H1 (cell line): Measurements from ENCODE around the gene SEC16A. TPM values are rescaled to one million over a fixed set of nuclear protein-coding genes. Genes with fewer than 3 reads are reported as not detected.

Source experiments
- CTCF ChIA-PET: fragments of 300-600 bp; sonication (Branson Sonifier 250); formaldehyde crosslinking; loops from one replicate; lab custom pipeline; 2021; ENCODE audit not compliant: partially characterized antibody; lab: Charles Lee
- POLR2A ChIA-PET: fragments of 300-600 bp; sonication (Branson Sonifier 250); formaldehyde crosslinking; loops from one replicate; lab custom pipeline; 2021; ENCODE audit warnings: inconsistent platforms; ENCODE audit not compliant: partially characterized antibody; lab: Charles Lee
- DNase-seq, 2 experiments: peaks; one replicate each; pipeline versions ENCODE4 v3.0.0 to v3.0.0-alpha.2; 2010 to 2022; ENCODE audit warnings: low spot score in 2 of 2, low read depth in 1 of 2, mixed read lengths in 1 of 2
- FAIRE-seq: peaks from 2 replicates; lab custom pipeline; 2011; peaks lifted over from hg19 to GRCh38; lab: Jason Lieb, UNC
- H2AFZ ChIP-seq: 2 replicates; pipeline ENCODE4 v1.8.1; 2012; ENCODE audit warnings: low read length, inconsistent platforms
- H2AK5ac ChIP-seq: 2 replicates; pipeline ENCODE4 v1.6.1; 2013; ENCODE audit warnings: low read depth, low read length
- H2BK120ac ChIP-seq: replicated peaks from 2 replicates; pipeline ENCODE3; 2013; ENCODE audit warnings: low read depth, low read length, inconsistent platforms
- H2BK12ac ChIP-seq: 2 replicates; pipeline ENCODE4 v1.6.1; 2013; ENCODE audit warnings: low read depth, low read length
- H2BK15ac ChIP-seq: 2 replicates; pipeline ENCODE4 v1.6.1; 2013; ENCODE audit warnings: low read length
- H2BK20ac ChIP-seq: 2 replicates; pipeline ENCODE4 v1.6.1; 2013; ENCODE audit warnings: low read length
- H2BK5ac ChIP-seq: 2 replicates; pipeline ENCODE4 v1.6.1; 2013; ENCODE audit warnings: low read depth, low read length
- H3K14ac ChIP-seq: 2 replicates; pipeline ENCODE4 v1.6.1; 2013; ENCODE audit warnings: inconsistent platforms; ENCODE audit not compliant: insufficient read length
- H3K18ac ChIP-seq: 2 replicates; pipeline ENCODE4 v1.6.1; 2013; ENCODE audit warnings: low read length; ENCODE audit errors: extremely low read depth
- H3K23ac ChIP-seq: 2 replicates; pipeline ENCODE4 v1.6.1; 2013; ENCODE audit warnings: inconsistent platforms; ENCODE audit not compliant: insufficient read length
- H3K23me2 ChIP-seq: 2 replicates; pipeline ENCODE4 v1.6.1; 2013; ENCODE audit warnings: low read depth, low read length
- H3K27ac ChIP-seq: 2 replicates; pipeline ENCODE4 v1.6.1; 2011; ENCODE audit warnings: low read depth, low read length, inconsistent platforms
- H3K27me3 ChIP-seq, 4 experiments: replicated peaks in 1 of 4; 1 replicate in 1 of 4; 2 replicates in 3 of 4; pipeline versions ENCODE4 v1.6.1 to v1.8.1; 2011 to 2013; ENCODE audit warnings: low read length in 3 of 4, mild to moderate bottlenecking in 3 of 4, inconsistent platforms in 2 of 4, mixed read lengths in 2 of 4, moderate library complexity in 1 of 4; ENCODE audit not compliant: control insufficient read depth in 3 of 4, insufficient read depth in 3 of 4; ENCODE audit errors: extremely low read depth in 1 of 4
- H3K36me3 ChIP-seq, 4 experiments: 2 replicates each; pipeline versions ENCODE4 v1.6.1 to v1.8.1; 2011 to 2013; ENCODE audit warnings: mild to moderate bottlenecking in 4 of 4, low read length in 3 of 4, moderate library complexity in 2 of 4, control low read depth in 1 of 4, inconsistent platforms in 1 of 4; ENCODE audit not compliant: insufficient read depth in 4 of 4, control insufficient read depth in 2 of 4
- H3K4ac ChIP-seq: replicated peaks from 2 replicates; pipeline ENCODE3; 2013; ENCODE audit warnings: low read length, low read depth, mixed read lengths, inconsistent platforms; ENCODE audit not compliant: insufficient read length
- H3K4me1 ChIP-seq, 4 experiments: replicated peaks in 1 of 4; 1 replicate in 1 of 4; 2 replicates in 3 of 4; pipeline versions ENCODE4 v1.6.1 to v1.8.1; 2011 to 2013; ENCODE audit warnings: low read length in 3 of 4, inconsistent platforms in 2 of 4, mixed read lengths in 1 of 4; ENCODE audit not compliant: insufficient read depth in 4 of 4, control insufficient read depth in 3 of 4
- H3K4me2 ChIP-seq, 2 experiments: 2 replicates each; pipeline versions ENCODE4 v1.6.1 to v1.8.1; 2011 to 2013; ENCODE audit warnings: low read depth in 2 of 2, low read length in 2 of 2, control low read depth in 1 of 2, inconsistent platforms in 1 of 2, mild to moderate bottlenecking in 1 of 2; ENCODE audit not compliant: insufficient read depth in 1 of 2
- H3K4me3 ChIP-seq, 4 experiments: fragments of 200-600, 300-600 bp in 1 of 4; sonication (generic), shearing (Covaris generic), sonication (Bioruptor Twin) in 1 of 4; 2 replicates each; pipeline versions ENCODE4 v1.5.1 to v1.8.1; 2011 to 2016; ENCODE audit warnings: low read length in 4 of 4, low read depth in 3 of 4, control low read depth in 2 of 4, inconsistent platforms in 2 of 4, mild to moderate bottlenecking in 2 of 4, mixed read lengths in 1 of 4, moderate library complexity in 1 of 4; ENCODE audit not compliant: insufficient read depth in 2 of 4; ENCODE audit errors: extremely low read depth in 1 of 4
- H3K56ac ChIP-seq: replicated peaks from 2 replicates; pipeline ENCODE3; 2013; ENCODE audit warnings: low read depth, mild to moderate bottlenecking, mixed read lengths, low read length, inconsistent platforms; ENCODE audit not compliant: insufficient read length
- H3K79me1 ChIP-seq: 2 replicates; pipeline ENCODE4 v1.6.1; 2013; ENCODE audit warnings: low read depth, low read length, control low read depth
- H3K79me2 ChIP-seq, 2 experiments: 2 replicates each; pipeline versions ENCODE4 v1.6.1 to v1.8.1; 2012 to 2013; ENCODE audit warnings: low read length in 2 of 2, mild to moderate bottlenecking in 2 of 2, inconsistent platforms in 1 of 2; ENCODE audit not compliant: insufficient read depth in 2 of 2, control insufficient read depth in 1 of 2
- H3K9ac ChIP-seq, 4 experiments: replicated peaks in 1 of 4; 1 replicate in 1 of 4; 2 replicates in 3 of 4; pipeline versions ENCODE4 v1.6.1 to v1.8.1; 2011 to 2013; ENCODE audit warnings: low read depth in 3 of 4, low read length in 3 of 4, control low read depth in 2 of 4, mild to moderate bottlenecking in 2 of 4, moderate library complexity in 2 of 4, inconsistent platforms in 1 of 4; ENCODE audit errors: extremely low read depth in 1 of 4
- H3K9me3 ChIP-seq, 2 experiments: 2 replicates each; pipeline versions ENCODE4 v1.6.1 to v1.8.1; 2012 to 2013; ENCODE audit warnings: mild to moderate bottlenecking in 2 of 2, moderate library complexity in 2 of 2, control low read depth in 1 of 2, inconsistent platforms in 1 of 2, low read depth in 1 of 2, low read length in 1 of 2, mixed read lengths in 1 of 2; ENCODE audit not compliant: insufficient read depth in 2 of 2
- H4K20me1 ChIP-seq, 2 experiments: replicated peaks in 1 of 2; 2 replicates each; pipeline versions ENCODE3 to v1.8.1; 2011 to 2013; ENCODE audit warnings: inconsistent platforms in 2 of 2, low read length in 2 of 2, mild to moderate bottlenecking in 1 of 2; ENCODE audit not compliant: insufficient read depth in 2 of 2, control insufficient read depth in 1 of 2
- H4K5ac ChIP-seq: 2 replicates; pipeline ENCODE4 v1.6.1; 2013; ENCODE audit warnings: low read length, low read depth, mixed read lengths, inconsistent platforms; ENCODE audit not compliant: insufficient read length
- H4K8ac ChIP-seq: 2 replicates; pipeline ENCODE4 v1.8.0; 2013; ENCODE audit warnings: mild to moderate bottlenecking, moderate library complexity, low read length, inconsistent platforms; ENCODE audit not compliant: insufficient read depth; ENCODE audit errors: extremely low read depth
- H4K91ac ChIP-seq: replicated peaks from 2 replicates; pipeline ENCODE3; 2013; ENCODE audit warnings: low read length, mixed read lengths, inconsistent platforms; ENCODE audit not compliant: insufficient read length
- EZH2 ChIP-seq: fragments of 200-600 bp; sonication (generic); IDR thresholded peaks from 2 replicates; pipeline ENCODE4 v1.7.1; 2012; ENCODE audit warnings: low read depth, mild to moderate bottlenecking, moderate library complexity, low read length, inconsistent platforms; ENCODE audit not compliant: severe bottlenecking
- HDAC6 ChIP-seq: IDR thresholded peaks from one replicate; pipeline ENCODE4 v1.7.1; 2012; ENCODE audit warnings: low read depth, mild to moderate bottlenecking, inconsistent platforms, low read length, moderate library complexity
- JUND ChIP-seq: IDR thresholded peaks from 2 replicates; pipeline ENCODE4 v1.6.1; 2011; ENCODE audit warnings: mild to moderate bottlenecking, improper control_type of control experiment, low read length
- NANOG ChIP-seq: IDR thresholded peaks from 2 replicates; pipeline ENCODE4 v1.6.1; 2011; ENCODE audit warnings: low read length, low read depth, mild to moderate bottlenecking, inconsistent platforms; ENCODE audit not compliant: insufficient read depth, poor library complexity, severe bottlenecking
- SIN3A ChIP-seq, 2 experiments: IDR thresholded peaks in 1 of 2; conservative IDR thresholded peaks in 1 of 2; 2 replicates each; pipeline ENCODE4 v1.6.1; 2011 to 2012; ENCODE audit warnings: low read length in 2 of 2, improper control_type of control experiment in 1 of 2, low read depth in 1 of 2, mild to moderate bottlenecking in 1 of 2
- SP1 ChIP-seq: IDR thresholded peaks from 2 replicates; pipeline ENCODE4 v1.6.1; 2011; ENCODE audit warnings: low read depth, low read length
- YY1 ChIP-seq: IDR thresholded peaks from 2 replicates; pipeline ENCODE4 v1.6.1; 2011; ENCODE audit warnings: low read depth, mild to moderate bottlenecking, low read length
- WGBS, 2 experiments: shearing (Covaris generic) in 1 of 2; methylation state at CpG; one replicate each; pipeline versions ENCODE4 v1.1.6 to v1.1.7; 2013 to 2015; ENCODE audit warnings: low lambda C conversion rate in 2 of 2, mixed read lengths in 2 of 2, inconsistent platforms in 1 of 2, low coverage in 1 of 2, missing lambda C conversion rate in 1 of 2; ENCODE audit not compliant: insufficient replicate concordance in 2 of 2, insufficient coverage in 1 of 2, insufficient read length in 1 of 2; ENCODE audit errors: extremely low coverage in 1 of 2, missing lambda C conversion rate in 1 of 2; 5-methylcytosine and 5-hydroxymethylcytosine counted together
- polyA plus RNA-seq, 7 experiments: library from polyadenylated mRNA; depleted of rRNA in 3 of 7; stranded (reverse) in 5 of 7; unstranded in 2 of 7; fragments of >200 nt in 5 of 7; fragments of 200-250 nt in 2 of 7; gene quantifications; 1 replicate in 5 of 7; 2 replicates in 1 of 7; 4 replicates in 1 of 7; pipeline versions ENCODE4 v1.2.1 to v1.2.3, GENCODE V29; 2011 to 2013; ENCODE audit warnings: missing spikeins in 2 of 7, mixed read lengths in 2 of 7
- total RNA-seq: library from RNA; stranded (reverse); fragmentation: NEBNext Ultra II Directional; extraction: Animal tissue kit (Norgen Biotek cat#: 25700); gene quantifications from 2 replicates; pipeline ENCODE4 v1.2.1, GENCODE V29; 2021

SEC16A gene
- total and polyA plus RNA-seq, 2 of the 8 experiments (the other 6 are each of a cell fraction or from before 2014, with no cell fraction given), result 21.6 to 49.0 TPM

- H3K79me1 ChIP-seq, result peaks cover 2% of the 10 kb centered on the region; the same call in 1 of the 2 replicates
- no peak overlapping the region for H2AFZ ChIP-seq
- no peak overlapping the region for H3K9ac ChIP-seq
- FAIRE-seq (no peak), DNase-seq (no peak)
- H4K8ac ChIP-seq, result peak overlapping the region; percentile 51; the same call in 1 of the 2 replicates
- H3K27ac ChIP-seq, result no peak overlapping the region
- no peak overlapping the region for H3K56ac ChIP-seq
- no peaks in the 10 kb centered on the region for H3K9me3 ChIP-seq
- no peak overlapping the region for H2BK15ac ChIP-seq
- H3K27me3 ChIP-seq, result no peaks in the 10 kb centered on the region
- H2BK120ac ChIP-seq, result no peak overlapping the region
- no peak overlapping the region for H2AK5ac ChIP-seq
- peaks cover 0 to 11% (median 2%) of the 10 kb centered on the region in 4 experiments; a peak in 2 of 8 replicates for H3K36me3 ChIP-seq
- no peak overlapping the region for H3K18ac ChIP-seq
- H2BK12ac ChIP-seq, result no peak overlapping the region
- peaks cover 5 to 8% of the 10 kb centered on the region in 2 experiments for H4K20me1 ChIP-seq
- no peak overlapping the region for H2BK20ac ChIP-seq
- H3K4me1 ChIP-seq, result no peaks in the 10 kb centered on the region
- no peak overlapping the region for H3K4me3 ChIP-seq
- 91% methylated on average over 23 of the region's 29 CpGs; no CpG with 5 or more reads in 1 of the 2 experiments for WGBS, 2 experiments
- H3K79me2 ChIP-seq, result peaks cover 0 to 3% of the 10 kb centered on the region in 2 experiments; a peak in 1 of 4 replicates
- no peak overlapping the region for H3K4ac ChIP-seq
- no peak overlapping the region for H3K23ac ChIP-seq
- no peaks in the 10 kb centered on the region for H3K23me2 ChIP-seq
- H3K4me2 ChIP-seq, result no peak overlapping the region
- H4K5ac ChIP-seq, result no peak overlapping the region
- H3K14ac ChIP-seq, result no peak overlapping the region
- no peak overlapping the region for H2BK5ac ChIP-seq
- H4K91ac ChIP-seq, result no peak overlapping the region
- ChIA-PET POLR2A (interaction anchor here (1.0 to 2.1 kb wide), 5 partner anchors 8 to 53 kb away, joined by 3 to 10 read pairs (median 3); no protein-coding TSS in a partner anchor), CTCF (interaction anchor here (0.6 to 2.0 kb wide), 6 partner anchors 9 to 854 kb away, joined by 3 to 6 read pairs (median 3); partner anchors contain the start of gene INPP5E)
- TF ChIP-seq SIN3A (conservative IDR thresholded peaks at IDR 0.05 in 1 of 2, IDR thresholded peaks at IDR 0.05 in 1 of 2; ENCODE audit: low read depth in 1 of 2, low read length in 2 of 2), result no peak
- no peak for TF ChIP-seq EZH2
- no peak for TF ChIP-seq SP1
- no peak for TF ChIP-seq JUND
- TF ChIP-seq NANOG, result no peak
- TF ChIP-seq YY1, result no peak
- TF ChIP-seq HDAC6, result no peak
Measured at GRCh38 chr9:136430588-136431234, 52.1 kb downstream of the SEC16A start.
